H9 (cell line): ENCODE data around the gene MRPL2. TPM values are rescaled to one million over a fixed set of nuclear protein-coding genes. Genes with fewer than 3 reads are reported as not detected.

Source experiments
- DNase-seq: peaks from one replicate; pipeline ENCODE4 v3.0.0-alpha.2; 2017
- H2AFZ ChIP-seq: one replicate; pipeline ENCODE4 v1.6.1; 2013; ENCODE audit warnings: mild to moderate bottlenecking, low read length, control low read depth, moderate library complexity
- H2AK5ac ChIP-seq: 2 replicates; pipeline ENCODE4 v1.6.1; 2013; ENCODE audit warnings: low read length, control low read depth, mixed read lengths; ENCODE audit not compliant: insufficient read length
- H2BK120ac ChIP-seq: one replicate; pipeline ENCODE4 v1.6.1; 2013; ENCODE audit warnings: low read depth, mild to moderate bottlenecking, low read length, control low read depth, inconsistent platforms; ENCODE audit not compliant: poor library complexity, severe bottlenecking
- H2BK12ac ChIP-seq: 2 replicates; pipeline ENCODE4 v1.6.1; 2013; ENCODE audit warnings: low read length, control low read depth, mixed read lengths, low read depth; ENCODE audit not compliant: insufficient read length
- H2BK15ac ChIP-seq: 2 replicates; pipeline ENCODE4 v1.6.1; 2013; ENCODE audit warnings: low read depth, low read length, control low read depth
- H2BK20ac ChIP-seq: one replicate; pipeline ENCODE4 v1.6.1; 2013; ENCODE audit warnings: low read depth, mild to moderate bottlenecking, low read length, control low read depth, inconsistent platforms; ENCODE audit not compliant: poor library complexity, severe bottlenecking
- H2BK5ac ChIP-seq: 2 replicates; pipeline ENCODE4 v1.6.1; 2013; ENCODE audit warnings: low read length, control low read depth, mixed read lengths; ENCODE audit not compliant: insufficient read length
- H3K14ac ChIP-seq: 2 replicates; pipeline ENCODE4 v1.6.1; 2013; ENCODE audit warnings: low read length, control low read depth; ENCODE audit not compliant: insufficient read depth
- H3K18ac ChIP-seq: 2 replicates; pipeline ENCODE4 v1.6.1; 2013; ENCODE audit warnings: low read depth, mild to moderate bottlenecking, mixed read lengths, low read length, control low read depth; ENCODE audit not compliant: insufficient read length
- H3K23ac ChIP-seq: 2 replicates; pipeline ENCODE4 v1.6.1; 2013; ENCODE audit warnings: low read length, control low read depth, mixed read lengths, low read depth; ENCODE audit not compliant: insufficient read length
- H3K23me2 ChIP-seq: 2 replicates; pipeline ENCODE4 v1.6.1; 2013; ENCODE audit warnings: low read depth, mild to moderate bottlenecking, mixed read lengths, low read length, control low read depth; ENCODE audit not compliant: insufficient read length, poor library complexity, severe bottlenecking
- H3K27ac ChIP-seq: 2 replicates; pipeline ENCODE4 v1.5.1; 2013; ENCODE audit warnings: low read length, control low read depth, mixed read lengths, low read depth; ENCODE audit not compliant: insufficient read length
- H3K27me3 ChIP-seq: 2 replicates; pipeline ENCODE4 v1.6.1; 2013; ENCODE audit warnings: low read length, control low read depth, inconsistent platforms; ENCODE audit not compliant: insufficient read depth
- H3K4ac ChIP-seq: 2 replicates; pipeline ENCODE4 v1.6.1; 2013; ENCODE audit warnings: low read depth, mild to moderate bottlenecking, control low read depth, inconsistent platforms, low read length, moderate library complexity
- H3K4me1 ChIP-seq: 2 replicates; pipeline ENCODE4 v1.6.1; 2013; ENCODE audit warnings: low read length, control low read depth, inconsistent platforms; ENCODE audit not compliant: insufficient read depth
- H3K4me2 ChIP-seq: 2 replicates; pipeline ENCODE4 v1.6.1; 2013; ENCODE audit warnings: low read length, control low read depth, mixed read lengths; ENCODE audit not compliant: insufficient read length, insufficient read depth
- H3K56ac ChIP-seq: 2 replicates; pipeline ENCODE4 v1.6.1; 2013; ENCODE audit warnings: low read depth, mild to moderate bottlenecking, mixed read lengths, low read length, control low read depth; ENCODE audit not compliant: insufficient read length
- H3K79me1 ChIP-seq: 2 replicates; pipeline ENCODE4 v1.6.1; 2013; ENCODE audit warnings: low read depth, mild to moderate bottlenecking, moderate library complexity, low read length, control low read depth, inconsistent platforms; ENCODE audit not compliant: insufficient read depth, poor library complexity, severe bottlenecking
- H3K79me2 ChIP-seq: 2 replicates; pipeline ENCODE4 v1.6.1; 2013; ENCODE audit warnings: low read length, control low read depth, inconsistent platforms; ENCODE audit not compliant: insufficient read depth
- H3K9ac ChIP-seq: 2 replicates; pipeline ENCODE4 v1.6.1; 2013; ENCODE audit warnings: low read length, control low read depth, mixed read lengths; ENCODE audit not compliant: insufficient read length; ENCODE audit errors: extremely low read depth
- H3K9me3 ChIP-seq: one replicate; pipeline ENCODE4 v1.6.1; 2013; ENCODE audit warnings: low read depth, low read length, inconsistent platforms; ENCODE audit not compliant: control insufficient read depth
- H3T11ph ChIP-seq: one replicate; pipeline ENCODE4 v1.6.1; 2013; ENCODE audit warnings: mild to moderate bottlenecking, low read length, control low read depth, inconsistent platforms
- H4K20me1 ChIP-seq: one replicate; pipeline ENCODE4 v1.6.1; 2013; ENCODE audit not compliant: control insufficient read depth, insufficient read length, insufficient read depth
- H4K5ac ChIP-seq: 2 replicates; pipeline ENCODE4 v1.6.1; 2013; ENCODE audit warnings: low read depth, mild to moderate bottlenecking, mixed read lengths, low read length, control low read depth; ENCODE audit not compliant: insufficient read length
- H4K8ac ChIP-seq: replicated peaks from 2 replicates; pipeline ENCODE4 v1.6.1; 2013; ENCODE audit warnings: low read length, control low read depth, mixed read lengths, low read depth; ENCODE audit not compliant: insufficient read length
- H4K91ac ChIP-seq: 2 replicates; pipeline ENCODE4 v1.6.1; 2013; ENCODE audit warnings: low read depth, mild to moderate bottlenecking, moderate library complexity, mixed read lengths, low read length, control low read depth; ENCODE audit not compliant: insufficient read length
- H3K27ac Mint-ChIP-seq, 3 experiments: 2 replicates in 2 of 3; 3 replicates in 1 of 3; pipeline ENCODE4 v1.8.0; 2020 to 2021; ENCODE audit warnings: mixed read lengths in 3 of 3, mild to moderate bottlenecking in 1 of 3, moderate library complexity in 1 of 3
- H3K27me3 Mint-ChIP-seq: 2 replicates; pipeline ENCODE4 v1.8.0; 2021; ENCODE audit warnings: low read depth, mild to moderate bottlenecking, moderate library complexity, mixed read lengths
- H3K36me3 Mint-ChIP-seq, 3 experiments: 2 replicates in 2 of 3; 3 replicates in 1 of 3; pipeline ENCODE4 v1.8.0; 2020 to 2021; ENCODE audit warnings: low read depth in 3 of 3, mixed read lengths in 3 of 3; ENCODE audit not compliant: insufficient read depth in 1 of 3
- H3K4me1 Mint-ChIP-seq, 2 experiments: 2 replicates each; pipeline ENCODE4 v1.8.0; 2020; ENCODE audit warnings: mixed read lengths in 2 of 2
- H3K4me3 Mint-ChIP-seq, 2 experiments: 2 replicates in 1 of 2; 3 replicates in 1 of 2; pipeline ENCODE4 v1.8.0; 2020 to 2021; ENCODE audit warnings: mild to moderate bottlenecking in 2 of 2, mixed read lengths in 2 of 2, moderate library complexity in 1 of 2
- H3K9me3 Mint-ChIP-seq, 2 experiments: 2 replicates in 1 of 2; 3 replicates in 1 of 2; pipeline ENCODE4 v1.8.0; 2020; ENCODE audit warnings: mild to moderate bottlenecking in 2 of 2, mixed read lengths in 2 of 2, moderate library complexity in 1 of 2
- WGBS: extraction: QIAGEN DNeasy Blood & Tissue Kit; methylation state at CpG from one replicate; pipeline ENCODE4 v1.1.7; 2013; ENCODE audit warnings: missing lambda C conversion rate, low lambda C conversion rate, mixed read lengths; ENCODE audit not compliant: insufficient read length; ENCODE audit errors: extremely low coverage; 5-methylcytosine and 5-hydroxymethylcytosine counted together
- total RNA-seq: library from RNA; stranded (reverse); gene quantifications from 2 replicates; pipeline ENCODE4 v1.2.1, GENCODE V29; 2021
- TF ChIP-seq, protein P1 (sequence below): fragments of 200-600 bp; sonication (generic); conservative IDR thresholded peaks from 3 replicates; pipeline ENCODE4 v1.8.0; 2021; ENCODE audit warnings: antibody characterized with exemption, mild to moderate bottlenecking

The MRPL2 gene
- total RNA-seq, 1 experiment from 2014 or later = 74.4 TPM

GRCh38 chr6:43061861-43062260 is 2.6 kb upstream of the MRPL2 start:
- no peak overlapping the region for H3K9ac ChIP-seq
- no peaks in the 10 kb centered on the region for H3K27me3 ChIP-seq
- no peaks in the 10 kb centered on the region for H4K20me1 ChIP-seq
- no peak overlapping the region for H2BK15ac ChIP-seq
- 0 out of 2 replicates have a peak, but pooled peaks cover 4% of the 10 kb centered on the region for H3K4me1 ChIP-seq
- H3T11ph ChIP-seq = no peak overlapping the region
- H2BK20ac ChIP-seq = no peak overlapping the region
- WGBS = no CpG with 5 or more reads among the region's 2 CpGs
- peaks cover 3% of the 10 kb centered on the region for H3K79me1 ChIP-seq
- peaks cover 11 to 30% (median 21%) of the 10 kb centered on the region in 3 experiments; a peak in 6 of 7 replicates for H3K36me3 Mint-ChIP-seq
- peaks cover 16 to 22% of the 10 kb centered on the region in 2 experiments for H3K4me1 Mint-ChIP-seq
- H3K27me3 Mint-ChIP-seq = no peaks in the 10 kb centered on the region
- no peak overlapping the region for H2BK120ac ChIP-seq
- H3K4me3 Mint-ChIP-seq = no peak overlapping the region
- no peaks in the 10 kb centered on the region for H3K9me3 Mint-ChIP-seq
- TF ChIP-seq, protein P1, sequence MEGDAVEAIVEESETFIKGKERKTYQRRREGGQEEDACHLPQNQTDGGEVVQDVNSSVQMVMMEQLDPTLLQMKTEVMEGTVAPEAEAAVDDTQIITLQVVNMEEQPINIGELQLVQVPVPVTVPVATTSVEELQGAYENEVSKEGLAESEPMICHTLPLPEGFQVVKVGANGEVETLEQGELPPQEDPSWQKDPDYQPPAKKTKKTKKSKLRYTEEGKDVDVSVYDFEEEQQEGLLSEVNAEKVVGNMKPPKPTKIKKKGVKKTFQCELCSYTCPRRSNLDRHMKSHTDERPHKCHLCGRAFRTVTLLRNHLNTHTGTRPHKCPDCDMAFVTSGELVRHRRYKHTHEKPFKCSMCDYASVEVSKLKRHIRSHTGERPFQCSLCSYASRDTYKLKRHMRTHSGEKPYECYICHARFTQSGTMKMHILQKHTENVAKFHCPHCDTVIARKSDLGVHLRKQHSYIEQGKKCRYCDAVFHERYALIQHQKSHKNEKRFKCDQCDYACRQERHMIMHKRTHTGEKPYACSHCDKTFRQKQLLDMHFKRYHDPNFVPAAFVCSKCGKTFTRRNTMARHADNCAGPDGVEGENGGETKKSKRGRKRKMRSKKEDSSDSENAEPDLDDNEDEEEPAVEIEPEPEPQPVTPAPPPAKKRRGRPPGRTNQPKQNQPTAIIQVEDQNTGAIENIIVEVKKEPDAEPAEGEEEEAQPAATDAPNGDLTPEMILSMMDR = no peak
- no peak overlapping the region for H3K4me2 ChIP-seq
- no peak overlapping the region for H4K8ac ChIP-seq
- H2AFZ ChIP-seq = no peak overlapping the region
- H3K23ac ChIP-seq = no peak overlapping the region
- H3K27ac ChIP-seq = no peak overlapping the region
- no peak overlapping the region for H4K5ac ChIP-seq
- H3K79me2 ChIP-seq = peaks cover 10% of the 10 kb centered on the region; the same call in 1 of the 2 replicates
- no peak overlapping the region; a peak in 1 of 7 replicates for H3K27ac Mint-ChIP-seq
- H2AK5ac ChIP-seq = no peak overlapping the region
- no peak overlapping the region for H4K91ac ChIP-seq
- no peak overlapping the region for H3K14ac ChIP-seq
- H2BK5ac ChIP-seq = no peak overlapping the region
- H2BK12ac ChIP-seq = no peak overlapping the region
- no peak overlapping the region for H3K4ac ChIP-seq
- no peak overlapping the region for H3K18ac ChIP-seq
- no peaks in the 10 kb centered on the region for H3K23me2 ChIP-seq
- DNase-seq = no peak
- H3K56ac ChIP-seq = no peak overlapping the region
- no peaks in the 10 kb centered on the region for H3K9me3 ChIP-seq
